NCI-H526 treated with DMSO at 0.1 percent for 48 hours (cell line): Measurements from ENCODE around the gene PAK5.

Experiments used
- DNase-seq: peaks from one replicate; lab custom pipeline; 2025; lab: John Stamatoyannopoulos, UW

The PAK5 gene

DNA sequence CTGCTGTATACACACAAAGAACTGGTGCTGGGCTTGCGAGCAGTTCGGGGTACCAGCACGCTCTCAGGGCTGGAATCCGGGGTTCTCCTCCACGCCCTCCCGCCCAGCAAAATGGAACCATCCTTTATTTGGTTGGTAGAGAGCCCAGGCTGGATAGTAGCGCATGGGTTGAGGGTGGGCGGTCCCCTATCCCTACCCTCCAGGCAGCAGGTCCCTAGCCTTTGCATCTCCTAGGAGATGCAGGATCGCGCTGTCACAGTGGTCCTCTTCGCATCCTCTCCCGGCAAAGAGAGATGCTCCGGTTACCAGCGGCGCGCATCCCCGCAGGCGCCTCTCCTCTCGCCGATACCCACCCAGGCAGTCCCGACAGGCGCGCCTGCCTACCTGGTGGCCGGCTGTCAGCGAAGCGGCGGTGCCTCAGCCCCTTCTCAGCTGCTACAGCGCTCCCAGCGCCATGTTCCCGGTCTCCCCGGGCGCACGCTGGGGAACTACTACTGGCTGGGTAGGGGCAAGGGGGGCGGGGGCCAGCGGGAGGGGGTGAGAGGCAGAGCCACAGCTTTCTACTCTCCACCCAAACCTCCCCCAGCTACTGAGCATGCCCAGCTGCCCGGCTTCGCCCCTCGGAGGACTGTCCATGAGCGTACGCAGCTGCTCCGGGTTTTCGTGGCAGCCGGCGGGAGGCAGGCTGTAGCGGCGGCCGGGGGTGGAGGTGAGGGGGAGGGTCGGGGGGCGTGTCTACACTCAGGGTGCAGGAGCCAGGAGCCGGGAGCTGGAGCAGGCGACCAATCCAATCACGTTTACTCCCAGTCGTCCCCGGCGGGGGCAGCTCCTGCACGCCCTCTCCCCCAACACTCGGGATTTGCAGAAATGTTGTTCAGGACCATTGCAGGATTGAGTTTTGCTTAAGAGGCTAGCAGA lies at the start of gene PAK5:
PAK5 (minus strand) TSS at position 699 of the 918 bp plus-strand sequence. CDS start 194,748 bp downstream, outside the sequence.
- peak; percentile 82 for DNase-seq

- no peak for DNase-seq
Observed at GRCh38 chr20:9887706-9888105, 48.8 kb upstream of the PAK5 start.

- no peak for DNase-seq
Observed at GRCh38 chr20:9886227-9886626, 47.4 kb upstream of the PAK5 start.

GRCh38 chr20:9884666-9885065 lies 45.8 kb upstream of the PAK5 start:
- no peak for DNase-seq

DNA sequence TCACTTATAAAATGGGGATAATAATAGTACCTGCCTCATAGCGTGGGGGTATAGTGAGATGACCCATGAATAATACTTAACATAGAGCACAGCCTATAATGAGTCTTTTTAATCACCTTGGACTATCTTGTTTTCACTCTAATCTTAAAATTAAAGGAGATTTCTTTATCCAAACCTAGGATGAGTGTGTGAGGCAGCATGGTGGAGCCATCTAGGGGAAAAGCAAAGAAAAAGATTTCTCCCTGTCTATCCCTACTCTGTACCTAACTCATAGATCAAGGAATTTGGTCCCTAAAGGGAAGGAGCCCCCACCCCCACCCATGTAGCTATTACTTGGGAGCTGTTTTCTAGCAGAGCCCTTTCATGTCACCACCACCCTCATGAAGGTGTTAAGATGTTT lies 45.2 kb upstream of the PAK5 start:
- DNase-seq: no peak

- DNase-seq: no peak
Observed at GRCh38 chr20:9877932-9878495, 39.1 kb upstream of the PAK5 start.

GRCh38 chr20:9867196-9867980 lies 28.5 kb upstream of the PAK5 start:
- no peak for DNase-seq

GRCh38 chr20:9852566-9852965 lies 13.7 kb upstream of the PAK5 start:
- DNase-seq: no peak

DNA sequence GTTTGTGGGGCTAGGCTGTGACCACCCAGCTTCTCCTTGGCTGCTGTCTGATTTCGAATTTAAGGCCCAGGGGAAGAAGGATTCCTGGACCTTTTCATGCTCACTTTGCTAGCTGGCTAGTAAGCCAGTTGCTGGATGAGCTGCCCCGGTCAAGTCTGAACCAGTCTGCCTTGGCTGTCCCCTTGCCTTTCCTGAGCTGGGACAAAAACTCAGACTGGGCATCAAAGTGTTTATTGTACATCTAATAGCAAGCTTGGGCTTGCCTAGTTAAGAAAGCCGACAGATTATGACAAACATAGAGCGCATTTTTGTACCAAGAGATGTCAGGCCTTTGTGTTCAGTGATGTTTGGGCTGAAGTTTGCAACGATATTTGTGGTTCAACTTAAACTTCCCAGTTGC lies 750 bp upstream of the PAK5 start:
- DNase-seq: no peak

- peak; percentile 18 for DNase-seq
Observed at GRCh38 chr20:9838035-9838377, 870 bp downstream of the PAK5 start.

GRCh38 chr20:9837634-9838033 lies 1.2 kb downstream of the PAK5 start:
- no peak for DNase-seq

DNA sequence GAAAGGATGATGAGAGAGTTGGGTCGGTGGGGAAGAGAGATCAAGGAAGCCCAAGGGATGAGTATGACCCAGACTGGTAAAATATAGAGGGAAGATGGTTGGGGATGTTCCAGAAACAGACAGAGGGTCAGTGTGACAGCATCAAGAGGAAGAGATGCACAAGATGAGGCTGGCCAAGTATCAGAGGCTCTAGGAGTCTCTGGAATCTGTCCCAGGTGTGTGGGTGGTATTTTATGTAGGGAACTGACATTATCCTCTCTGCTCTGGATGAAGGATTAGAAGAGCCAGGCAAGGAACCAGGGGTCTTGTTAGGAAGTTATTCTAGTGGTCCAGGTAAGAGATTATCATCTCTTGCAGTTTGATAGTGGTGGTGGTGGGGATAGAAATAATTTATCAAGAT lies 3.6 kb downstream of the PAK5 start:
- DNase-seq: no peak

GRCh38 chr20:9831032-9831431 lies 7.8 kb downstream of the PAK5 start:
- no peak for DNase-seq

GRCh38 chr20:9829835-9830234 lies 9.0 kb downstream of the PAK5 start:
- no peak for DNase-seq

DNA sequence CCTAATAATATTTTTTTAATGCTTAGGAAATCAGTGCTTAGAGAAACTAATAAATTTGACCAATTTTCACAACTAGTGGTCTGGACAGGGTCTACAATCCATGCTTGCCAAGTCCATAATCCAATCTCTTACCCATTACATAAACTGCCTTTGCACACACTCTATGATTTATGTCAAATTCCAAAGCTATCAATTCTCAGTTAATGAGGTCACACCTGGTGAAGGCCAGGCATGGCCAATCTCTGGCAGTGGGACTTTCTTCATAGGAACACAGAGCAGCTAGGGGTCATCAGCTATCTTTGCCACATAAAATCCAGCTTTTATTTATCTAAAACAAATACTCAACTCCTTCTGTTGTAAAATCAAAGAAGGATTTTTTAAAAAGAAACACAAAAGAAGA lies 21.2 kb downstream of the PAK5 start:
- DNase-seq: no peak

DNA sequence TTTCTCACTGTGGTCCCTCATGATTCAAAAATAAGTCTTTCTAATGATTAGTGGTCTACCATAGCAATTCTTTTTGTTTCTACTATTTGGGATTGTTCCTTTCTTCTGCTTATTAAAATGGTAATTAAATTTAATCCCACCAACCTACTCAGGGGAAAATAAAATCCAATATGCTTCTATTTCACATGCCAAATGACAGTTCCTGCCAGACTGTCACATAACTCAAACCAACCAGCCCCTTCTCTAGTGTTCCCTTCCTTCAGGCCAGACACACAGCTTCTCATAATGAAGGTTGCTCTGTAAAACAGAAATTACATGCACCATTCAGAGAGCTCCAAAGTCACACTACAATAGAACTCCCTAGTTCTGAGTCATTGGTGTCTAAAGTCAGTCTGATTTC lies 23.2 kb downstream of the PAK5 start:
- no peak for DNase-seq

DNA sequence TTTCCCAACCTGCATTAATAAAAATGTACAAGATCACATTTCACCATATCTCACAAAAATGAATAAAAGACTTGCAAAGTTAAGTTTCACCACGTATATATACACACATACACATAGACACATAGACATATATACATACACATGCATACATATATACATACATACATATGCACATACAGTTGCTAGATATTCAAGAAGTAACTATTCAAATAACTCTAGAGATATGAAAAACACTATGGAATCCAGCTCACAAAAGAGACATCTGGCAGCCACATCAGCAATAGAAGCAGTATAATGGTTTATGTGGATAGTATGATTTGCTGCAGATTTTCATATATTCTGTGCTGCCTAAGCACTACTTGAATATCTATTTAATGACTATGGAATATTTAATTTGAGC lies 28.1 kb downstream of the PAK5 start:
- DNase-seq: no peak

DNA sequence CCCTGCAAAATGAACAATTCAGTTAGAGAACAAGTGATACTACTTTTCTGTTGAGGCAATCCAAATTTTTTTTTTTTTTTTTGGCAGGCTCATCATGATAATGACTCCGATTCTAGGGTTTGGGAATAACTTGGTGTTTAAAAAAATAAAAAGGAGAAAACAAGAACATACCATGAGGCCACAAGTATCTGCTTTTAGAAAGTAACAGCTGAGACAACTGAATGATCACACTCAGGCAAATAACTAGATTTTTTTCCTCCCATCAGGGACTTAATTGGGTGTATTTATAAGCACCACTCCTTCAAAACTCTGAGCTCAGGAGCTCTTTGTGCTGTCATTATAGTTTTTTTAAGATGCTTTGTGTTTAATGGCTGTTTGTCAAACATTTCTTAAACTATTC lies 29.6 kb downstream of the PAK5 start:
- no peak for DNase-seq

DNA sequence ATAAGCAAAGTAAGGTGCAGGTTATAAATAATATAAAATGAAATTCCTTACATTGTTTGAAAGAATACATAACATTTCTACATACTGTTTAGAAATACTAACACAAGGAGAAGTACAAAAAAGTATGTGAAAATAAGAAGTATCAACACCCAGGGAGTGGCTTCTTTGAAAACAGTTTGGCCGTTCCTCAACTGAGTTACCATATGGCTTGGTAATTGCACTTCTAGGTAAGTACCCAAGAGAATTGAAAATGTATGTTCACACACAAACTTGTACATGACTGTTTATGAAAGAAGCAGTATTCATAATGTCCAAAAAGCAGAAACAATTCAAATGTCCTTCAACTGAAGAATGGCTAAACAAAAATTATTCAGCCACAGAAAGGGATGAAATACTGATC lies 30.7 kb downstream of the PAK5 start:
- no peak for DNase-seq

- DNase-seq: no peak
Observed at GRCh38 chr20:9807136-9807535, 31.7 kb downstream of the PAK5 start.

DNA sequence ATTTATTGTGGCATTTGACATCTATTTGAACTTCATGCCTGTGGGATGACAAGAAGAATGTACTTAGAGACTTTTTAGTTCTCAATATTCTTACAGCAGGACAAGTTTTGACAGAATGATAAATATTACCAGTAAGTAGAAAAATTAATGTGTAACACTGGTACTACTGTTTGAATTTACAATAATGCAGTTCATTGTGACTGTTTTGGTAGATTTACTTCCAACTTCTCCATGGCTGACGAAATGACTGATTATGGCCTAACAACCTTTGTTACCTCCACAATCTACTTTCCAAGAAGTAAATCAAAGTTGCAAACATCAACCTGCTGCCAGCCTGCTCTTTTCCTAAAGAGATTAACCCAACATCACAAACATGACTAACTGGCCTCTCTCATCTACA lies 38.5 kb downstream of the PAK5 start:
- no peak for DNase-seq

DNA sequence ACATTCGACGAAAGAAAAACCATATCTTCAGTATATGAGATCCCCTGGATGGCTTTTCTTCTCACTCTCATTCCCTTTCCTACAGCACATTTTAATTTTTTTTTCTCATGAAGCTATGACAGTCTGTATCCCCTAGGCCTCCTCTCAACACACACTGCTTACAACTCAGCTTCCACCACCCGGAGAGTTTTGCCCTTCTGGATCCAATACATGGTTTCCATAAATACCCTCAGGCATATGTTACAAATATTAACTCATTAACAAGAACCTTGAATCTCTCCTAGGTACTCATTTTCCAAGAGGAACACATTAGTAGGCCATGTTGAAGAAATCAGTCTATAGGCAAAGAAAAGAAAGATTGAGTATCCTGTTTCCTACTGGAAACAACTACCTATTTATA lies 44.0 kb downstream of the PAK5 start:
- no peak for DNase-seq

GRCh38 chr20:9792674-9793073 lies 46.2 kb downstream of the PAK5 start:
- no peak for DNase-seq
